ENCODE results near the gene DPPA5.

DNA sequence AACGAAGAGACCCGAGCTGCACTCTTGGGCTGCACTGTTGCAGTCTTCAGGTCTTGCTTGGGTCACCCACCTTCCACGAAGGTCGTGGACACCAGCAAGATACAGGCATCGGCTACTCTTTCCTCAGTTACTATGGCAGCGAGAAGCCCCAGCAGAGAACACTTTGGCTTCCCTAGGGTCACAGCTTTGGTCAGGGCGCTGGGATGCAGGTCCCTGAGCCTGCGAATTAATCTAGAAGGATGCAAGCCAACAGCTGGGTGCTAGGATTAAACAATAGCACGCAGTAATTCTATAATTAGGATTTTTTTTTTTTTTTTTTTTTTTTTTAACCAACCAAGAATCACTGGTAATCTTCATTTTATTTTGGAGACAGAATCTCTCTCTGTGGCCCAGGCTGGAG is 10.5 kb upstream of the DPPA5 start:
- TF ChIP-seq, protein P1, sequence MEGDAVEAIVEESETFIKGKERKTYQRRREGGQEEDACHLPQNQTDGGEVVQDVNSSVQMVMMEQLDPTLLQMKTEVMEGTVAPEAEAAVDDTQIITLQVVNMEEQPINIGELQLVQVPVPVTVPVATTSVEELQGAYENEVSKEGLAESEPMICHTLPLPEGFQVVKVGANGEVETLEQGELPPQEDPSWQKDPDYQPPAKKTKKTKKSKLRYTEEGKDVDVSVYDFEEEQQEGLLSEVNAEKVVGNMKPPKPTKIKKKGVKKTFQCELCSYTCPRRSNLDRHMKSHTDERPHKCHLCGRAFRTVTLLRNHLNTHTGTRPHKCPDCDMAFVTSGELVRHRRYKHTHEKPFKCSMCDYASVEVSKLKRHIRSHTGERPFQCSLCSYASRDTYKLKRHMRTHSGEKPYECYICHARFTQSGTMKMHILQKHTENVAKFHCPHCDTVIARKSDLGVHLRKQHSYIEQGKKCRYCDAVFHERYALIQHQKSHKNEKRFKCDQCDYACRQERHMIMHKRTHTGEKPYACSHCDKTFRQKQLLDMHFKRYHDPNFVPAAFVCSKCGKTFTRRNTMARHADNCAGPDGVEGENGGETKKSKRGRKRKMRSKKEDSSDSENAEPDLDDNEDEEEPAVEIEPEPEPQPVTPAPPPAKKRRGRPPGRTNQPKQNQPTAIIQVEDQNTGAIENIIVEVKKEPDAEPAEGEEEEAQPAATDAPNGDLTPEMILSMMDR (optimal IDR thresholded peaks at IDR 0.05 in 1 of 3, IDR thresholded peaks at IDR 0.05 in 1 of 3, conservative IDR thresholded peaks at IDR 0.05 in 1 of 3; ENCODE audit: extremely low read depth in 1 of 3, insufficient read depth in 2 of 3, low read length in 3 of 3): no peak
- TF ChIP-seq EZH2 (IDR thresholded peaks at IDR 0.05; ENCODE audit: low read length): no peak

All from keratinocyte (primary cell).